Fibroblast of skin of scalp (primary cell): ENCODE results near the gene ZNF23.
A peak's percentile ranks its signal among the peaks of the same experiment; 100 is the strongest.

Source experiments
- DNase-seq: peaks from one replicate; pipeline ENCODE4 v3.0.0-alpha.2; 2013

The ZNF23 gene

DNA sequence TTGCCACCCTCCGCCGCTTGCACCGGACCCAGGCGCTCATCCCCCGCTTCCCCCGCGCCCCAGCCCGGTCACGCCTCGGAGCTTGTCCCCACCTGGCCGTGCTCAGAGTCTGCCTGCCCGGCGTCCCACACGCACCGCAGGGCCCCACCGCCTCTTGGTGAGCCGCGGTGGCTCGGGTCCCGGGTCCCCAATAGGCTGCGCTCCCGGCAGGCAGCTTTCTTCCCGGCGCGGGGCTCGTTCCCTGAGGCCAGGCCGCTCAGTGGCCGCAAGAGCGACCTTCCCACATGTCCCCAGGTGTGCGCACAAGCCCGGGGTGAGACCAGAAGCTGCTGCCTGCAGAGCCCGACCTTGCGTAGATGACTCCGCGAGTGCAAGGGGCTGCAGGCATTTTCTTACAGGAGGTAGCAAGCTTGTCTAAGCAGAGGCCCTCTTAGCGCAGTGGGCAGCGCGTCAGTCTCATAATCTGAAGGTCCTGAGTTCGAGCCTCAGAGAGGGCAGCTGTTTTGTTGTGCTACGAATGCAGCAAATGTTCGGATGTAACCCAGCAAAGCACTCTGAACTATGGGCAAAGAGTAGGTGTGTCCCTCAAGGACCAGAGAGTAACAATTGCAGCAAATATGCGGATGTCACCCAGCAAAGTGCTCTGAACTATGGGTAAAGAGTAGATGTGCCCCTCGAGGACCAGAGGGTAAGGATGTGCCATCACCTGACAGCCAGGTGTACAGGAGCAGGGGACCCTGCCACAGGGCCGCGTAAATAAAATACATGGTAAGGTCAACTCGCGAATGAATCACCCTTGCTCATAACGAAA, 35.8 kb downstream of the ZNF23 start:
- DNase-seq: peak; percentile 87

DNA sequence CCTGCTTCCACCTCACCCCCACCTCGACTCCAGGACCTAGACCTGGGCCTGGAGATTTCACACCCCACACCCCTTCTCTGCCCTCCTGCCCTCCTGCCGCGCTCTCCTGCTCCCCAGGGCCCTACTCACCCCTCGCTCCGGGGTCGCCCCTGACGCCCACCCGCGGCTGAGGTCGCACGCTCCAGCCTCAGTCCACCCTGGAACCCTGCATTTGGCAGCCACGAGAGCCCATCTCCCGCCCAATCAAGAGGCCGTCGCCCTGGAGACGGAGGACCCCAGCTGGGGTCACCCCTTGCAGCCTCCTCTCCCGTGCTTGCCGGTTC, 36.3 kb downstream of the ZNF23 start:
- no peak for DNase-seq

DNA sequence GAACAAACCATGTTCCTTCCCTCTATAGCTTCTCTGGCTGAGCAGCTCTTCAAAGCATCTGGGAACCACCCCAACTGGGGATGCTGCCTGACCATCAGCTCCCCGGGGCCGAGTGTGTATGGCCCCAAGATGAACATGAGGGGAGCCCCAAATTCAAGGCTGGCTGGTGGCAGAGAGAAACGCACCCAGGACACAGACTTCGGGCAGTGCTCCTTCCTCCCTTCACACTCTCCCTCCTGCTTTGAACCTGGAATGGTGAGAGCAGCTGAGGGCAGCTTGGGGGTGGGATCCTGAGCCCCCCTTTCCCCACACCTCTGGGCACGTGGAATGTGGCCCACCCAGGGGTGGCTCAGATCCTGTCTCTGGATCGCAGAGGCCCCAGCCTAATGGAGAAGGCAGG, 37.4 kb downstream of the ZNF23 start:
- DNase-seq: no peak

DNA sequence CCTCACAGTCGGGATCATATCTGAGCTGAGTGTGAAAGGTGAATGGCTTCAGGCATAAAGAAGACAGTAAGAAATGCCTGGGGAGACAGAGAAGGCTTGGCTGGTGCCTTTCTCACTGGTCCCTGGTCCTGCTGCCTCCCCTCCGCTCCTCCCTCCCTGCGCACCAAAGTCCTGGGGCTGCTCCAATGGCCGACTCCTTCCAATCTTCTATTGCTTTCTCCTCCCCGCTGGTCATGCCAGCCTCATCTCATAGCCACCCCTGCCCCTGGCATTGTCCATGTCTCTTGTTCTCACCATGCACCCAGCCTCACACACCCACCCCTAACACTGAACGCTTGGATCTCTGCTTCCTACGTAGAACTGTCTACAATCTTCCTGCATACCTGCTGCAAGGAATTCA, 38.2 kb downstream of the ZNF23 start:
- no peak for DNase-seq

DNA sequence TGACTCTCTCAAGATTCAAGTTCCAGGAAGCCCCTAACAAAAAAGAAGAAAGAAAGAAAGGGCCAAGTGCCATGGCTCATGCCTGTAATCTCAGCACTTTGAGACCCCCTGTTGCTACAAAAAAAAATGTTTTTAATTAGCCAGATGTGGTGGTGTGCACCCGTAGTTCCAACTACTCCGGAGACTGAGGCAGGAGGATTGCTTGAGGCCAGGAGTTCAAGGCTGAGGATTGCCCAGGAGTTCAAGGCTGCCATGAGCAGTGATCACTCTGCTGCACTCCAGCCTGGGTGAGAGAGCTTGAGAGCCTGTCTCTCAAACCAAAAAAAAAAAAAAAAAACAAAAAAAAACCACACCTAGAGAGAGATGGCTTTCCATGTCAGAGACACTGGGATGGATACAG, 39.0 kb downstream of the ZNF23 start:
- DNase-seq: no peak

DNA sequence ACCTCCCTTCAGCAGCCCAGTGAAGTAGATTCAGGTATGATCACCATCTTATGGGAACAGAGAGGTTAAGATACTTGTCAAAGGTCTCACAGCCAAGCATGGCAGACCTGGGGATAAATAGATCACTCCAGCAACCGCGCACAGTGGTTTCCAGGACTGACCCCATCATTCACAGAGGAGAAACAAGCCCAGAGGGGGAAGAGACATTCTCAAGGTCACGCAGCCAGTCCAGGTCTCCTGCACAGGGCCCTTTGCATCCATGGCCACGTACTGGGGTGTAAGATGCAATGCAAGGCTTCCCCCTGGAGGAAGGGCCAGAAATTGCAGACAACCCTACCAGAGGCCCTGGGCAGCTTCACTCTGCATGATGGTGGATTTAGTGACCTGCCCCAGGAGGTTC, 40.1 kb downstream of the ZNF23 start:
- no peak for DNase-seq

DNA sequence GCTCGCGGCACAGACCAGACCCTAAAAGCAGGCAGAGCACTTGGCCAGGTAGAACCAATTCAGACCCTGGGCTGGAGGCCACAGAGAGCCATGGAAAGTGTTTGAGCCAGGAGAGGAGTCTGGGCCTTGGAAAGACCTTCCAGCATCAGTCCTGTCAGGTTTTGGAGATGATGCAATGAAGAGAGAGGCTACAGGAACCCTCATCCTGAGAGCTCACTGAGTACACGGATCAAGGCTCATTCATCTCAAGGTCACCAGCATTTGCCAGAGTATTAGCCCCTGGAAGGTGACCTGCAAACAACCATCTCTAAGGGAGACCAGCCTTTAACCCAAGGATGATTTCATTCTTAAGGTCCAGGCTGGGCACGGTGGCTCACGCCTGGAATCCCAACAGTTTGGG, 48.0 kb downstream of the ZNF23 start:
- DNase-seq: no peak

DNA sequence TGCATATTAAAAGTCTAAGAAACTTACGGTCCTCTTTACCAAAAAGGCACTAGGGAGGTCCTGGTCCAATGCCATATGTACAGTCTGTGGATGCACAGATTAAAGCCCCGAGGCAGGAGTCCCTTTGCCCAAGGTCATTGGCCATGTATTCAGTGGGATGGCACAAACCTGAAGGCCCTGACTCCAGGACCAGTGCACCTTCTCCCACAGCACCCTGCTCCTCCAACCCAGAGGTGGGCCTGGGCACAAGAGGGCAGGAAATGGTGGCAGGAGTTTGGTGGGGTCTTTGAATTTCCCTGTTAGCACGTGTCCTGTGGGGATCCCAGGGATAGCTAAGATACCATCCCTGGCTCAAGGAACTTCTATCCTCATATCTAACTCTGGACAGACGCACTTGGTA, 48.7 kb downstream of the ZNF23 start:
- no peak for DNase-seq

DNA sequence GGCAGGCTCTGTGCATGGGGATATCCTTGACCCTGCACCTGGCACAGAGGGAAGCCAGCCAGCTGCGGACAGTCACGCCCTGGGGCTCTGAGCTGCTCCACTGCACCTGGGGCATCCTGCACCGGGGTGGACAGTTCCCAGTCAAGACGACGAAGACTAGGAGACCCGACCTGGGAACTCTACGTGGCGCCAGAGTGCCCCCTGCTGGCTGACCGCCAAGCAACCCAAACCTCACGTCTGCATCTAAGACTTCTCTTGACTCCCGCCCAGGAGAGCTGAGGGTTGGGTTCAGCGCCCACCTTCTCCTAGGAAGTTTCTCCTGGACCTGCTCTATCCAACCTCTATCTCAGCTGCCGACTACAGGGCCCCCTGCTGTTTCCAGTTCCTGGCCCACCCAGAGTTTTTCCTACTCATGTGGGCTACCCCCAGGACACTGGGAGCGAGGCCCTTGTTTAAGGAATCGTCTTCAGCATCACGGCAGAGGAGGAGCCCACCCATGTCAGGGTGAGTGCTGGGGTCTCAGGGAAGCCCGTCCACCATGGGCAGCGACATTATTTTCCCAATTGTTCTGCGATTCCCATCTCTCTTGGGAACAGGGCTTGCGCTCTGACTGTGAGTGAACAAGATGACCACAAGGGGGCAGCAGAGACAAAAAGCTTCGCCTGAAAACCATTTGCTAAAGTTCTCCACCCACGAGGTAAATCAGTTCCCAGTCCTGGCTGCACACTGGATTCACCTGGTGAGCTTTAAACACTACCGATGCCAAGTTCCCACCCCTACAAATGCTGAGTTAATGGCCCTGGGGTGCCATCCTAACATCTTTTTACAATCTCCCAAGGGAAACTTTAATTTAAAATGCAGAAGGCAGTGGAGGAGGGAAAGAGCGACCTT, 49.5 kb downstream of the ZNF23 start:
- peak; percentile 61 for DNase-seq

DNA sequence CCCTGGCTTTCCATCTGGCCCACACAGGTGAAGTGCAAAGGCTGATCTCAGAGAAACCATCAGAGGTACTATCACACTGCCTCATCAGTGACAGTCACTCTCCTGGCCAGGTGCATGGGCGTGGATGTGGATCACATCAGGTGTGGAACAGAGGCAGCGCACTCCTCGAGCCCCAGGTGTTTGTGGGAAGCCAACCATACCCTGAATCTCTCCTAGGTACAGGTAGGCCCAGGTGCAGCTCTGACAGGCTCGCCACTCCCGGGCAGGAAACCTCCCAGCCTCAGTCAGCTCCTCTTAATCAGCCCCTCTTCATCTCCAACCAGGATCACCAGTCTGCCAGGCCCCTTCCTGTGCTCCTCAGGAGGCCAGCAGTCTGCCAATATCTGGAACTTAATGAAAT, 51.9 kb downstream of the ZNF23 start:
- no peak for DNase-seq

DNA sequence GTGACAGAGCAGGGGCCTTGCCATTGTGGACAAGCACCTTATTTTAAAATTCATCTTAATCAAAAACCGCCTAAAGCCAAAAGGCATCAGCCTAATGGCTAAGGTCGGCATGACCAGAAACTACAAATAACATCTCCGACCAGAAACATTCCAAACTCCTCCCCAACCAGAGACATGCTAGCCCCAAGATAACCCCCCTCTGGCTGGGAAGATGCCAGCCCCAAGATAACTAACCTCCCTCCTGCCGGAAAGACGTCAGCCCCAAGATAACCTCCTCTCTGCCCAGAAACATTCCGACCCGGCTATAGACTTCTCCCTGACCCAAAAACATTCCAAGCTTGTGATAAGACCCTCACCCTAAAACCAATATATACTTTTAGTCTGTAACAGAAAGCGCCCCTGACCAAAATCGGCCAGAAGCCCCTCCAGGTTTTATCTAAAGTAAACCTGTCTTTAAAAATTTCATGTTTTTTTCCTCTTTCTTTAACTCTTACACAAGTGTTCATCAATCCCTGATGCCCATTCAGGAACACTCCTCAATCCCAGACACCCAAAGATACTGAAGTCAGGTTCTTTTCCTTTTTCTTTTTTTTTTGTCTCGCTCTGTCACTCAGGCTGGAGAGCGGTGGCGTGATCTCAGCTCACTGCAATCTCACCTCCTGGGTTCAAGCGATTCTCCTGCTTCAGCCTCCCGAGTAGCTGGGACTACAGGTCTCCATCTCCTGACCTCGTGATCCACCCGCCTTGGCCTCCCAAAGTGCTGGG, 52.9 kb downstream of the ZNF23 start:
- no peak for DNase-seq

DNA sequence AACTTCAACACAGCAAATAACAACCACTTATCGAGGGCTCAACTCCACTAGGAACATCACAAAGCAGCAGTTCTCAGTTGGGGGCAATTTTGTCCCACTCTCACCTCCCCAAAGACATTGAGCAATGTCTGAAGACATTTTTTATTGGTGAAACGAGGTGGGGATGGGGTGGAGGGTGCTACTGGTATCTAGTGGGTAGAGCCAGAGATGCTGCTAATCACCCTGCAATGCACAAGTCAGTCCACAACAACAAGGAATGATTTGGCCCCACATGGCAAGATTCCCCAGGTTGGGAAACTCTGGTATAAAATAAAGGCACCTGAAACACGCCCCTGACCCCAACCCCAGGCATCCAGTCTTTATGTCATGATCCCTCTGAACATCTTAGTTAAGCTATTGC, 53.5 kb downstream of the ZNF23 start:
- DNase-seq: no peak

DNA sequence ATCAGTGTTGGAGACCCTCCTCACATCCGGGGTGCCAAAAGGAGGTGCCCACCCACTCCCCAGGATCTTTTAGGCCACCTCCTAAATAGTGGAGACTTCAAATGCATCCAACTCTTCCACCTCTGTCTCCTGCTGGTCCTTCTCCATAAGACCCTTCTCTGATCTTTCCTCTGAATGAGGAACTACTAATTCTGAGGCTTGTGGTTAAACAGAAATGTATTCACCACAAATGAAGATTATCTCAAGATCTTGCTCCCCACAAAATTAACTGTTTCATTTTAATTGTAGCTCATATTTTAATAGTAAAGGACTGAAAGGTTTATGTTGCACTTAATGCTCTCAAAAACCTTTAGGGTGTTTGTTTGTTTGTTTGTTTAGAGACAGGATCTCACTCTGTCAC, 54.3 kb downstream of the ZNF23 start:
- DNase-seq: no peak

DNA sequence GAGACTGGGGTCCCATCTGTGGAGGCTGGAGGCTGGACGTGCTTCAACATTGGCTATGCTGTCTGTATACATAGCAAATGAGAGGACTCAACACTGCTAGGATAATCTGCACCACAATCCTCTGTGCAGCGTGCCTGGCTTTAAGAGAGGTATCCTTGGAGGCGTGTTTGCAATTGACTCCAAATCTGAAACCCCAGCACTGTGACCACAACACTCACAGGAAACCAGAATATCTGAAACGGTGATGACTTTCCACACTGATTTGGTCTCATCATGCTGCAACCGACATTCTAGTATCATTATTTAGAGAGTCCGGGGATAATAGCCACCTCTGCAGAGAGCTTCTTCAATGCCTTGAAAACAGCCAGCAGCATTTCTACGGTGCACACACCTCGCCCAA, 55.3 kb downstream of the ZNF23 start:
- no peak for DNase-seq

DNA sequence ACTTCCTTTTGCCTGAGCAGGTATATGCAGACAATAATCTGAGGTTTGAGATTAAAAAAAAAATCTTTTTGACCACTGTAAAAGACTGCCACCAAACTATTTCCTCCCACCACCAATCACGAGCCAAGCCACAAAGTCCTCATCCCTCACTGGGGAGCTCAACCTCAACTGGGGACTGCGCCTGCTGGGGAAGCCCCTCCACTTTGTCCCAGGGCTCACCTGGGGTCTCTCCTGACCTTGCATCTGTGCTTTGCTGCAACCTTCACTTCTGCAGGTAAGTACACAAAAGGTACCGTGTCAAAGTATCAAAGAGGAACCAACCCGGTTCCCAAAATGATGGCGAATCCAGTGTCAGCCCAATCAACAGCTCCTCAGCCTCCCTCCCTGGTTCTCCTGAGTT, 55.7 kb downstream of the ZNF23 start:
- no peak for DNase-seq

DNA sequence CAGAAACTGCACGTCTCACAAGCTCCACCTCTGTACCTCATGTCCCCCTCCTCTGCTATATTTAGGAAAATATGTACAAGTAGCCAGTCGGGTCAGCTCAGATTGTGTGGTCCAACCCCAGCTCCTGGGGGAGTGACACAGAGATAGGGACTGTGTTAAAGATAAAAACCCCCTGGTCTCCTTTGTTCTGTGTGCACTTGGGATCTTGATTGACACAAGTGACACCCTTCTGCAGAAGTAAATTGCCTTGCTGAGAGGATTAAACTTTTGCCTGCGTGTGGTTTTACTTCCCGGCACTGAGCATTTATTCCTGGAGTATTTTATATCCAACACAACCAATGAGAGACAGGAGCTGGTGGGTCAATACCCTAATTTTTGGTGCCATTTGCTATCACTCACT, 57.7 kb downstream of the ZNF23 start:
- DNase-seq: no peak

DNA sequence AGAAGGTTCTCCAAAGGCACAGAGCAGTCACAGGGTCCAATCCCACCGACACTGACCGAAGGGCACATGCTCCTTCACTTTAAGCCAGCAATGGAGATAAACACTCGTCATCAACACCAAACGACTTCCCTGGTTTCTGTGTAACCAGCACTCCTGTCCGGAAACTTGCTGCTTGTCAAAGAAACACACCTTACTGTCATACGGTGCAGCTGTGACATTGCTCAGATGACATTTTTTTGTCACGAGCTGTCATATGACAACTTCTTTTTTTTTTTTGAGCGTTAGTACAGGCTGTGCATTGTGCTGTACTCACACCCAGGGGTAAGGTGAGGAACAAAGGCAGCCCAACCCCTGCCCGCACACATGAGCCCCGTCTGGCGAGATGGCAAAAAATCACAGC, 59.4 kb downstream of the ZNF23 start:
- DNase-seq: no peak

DNA sequence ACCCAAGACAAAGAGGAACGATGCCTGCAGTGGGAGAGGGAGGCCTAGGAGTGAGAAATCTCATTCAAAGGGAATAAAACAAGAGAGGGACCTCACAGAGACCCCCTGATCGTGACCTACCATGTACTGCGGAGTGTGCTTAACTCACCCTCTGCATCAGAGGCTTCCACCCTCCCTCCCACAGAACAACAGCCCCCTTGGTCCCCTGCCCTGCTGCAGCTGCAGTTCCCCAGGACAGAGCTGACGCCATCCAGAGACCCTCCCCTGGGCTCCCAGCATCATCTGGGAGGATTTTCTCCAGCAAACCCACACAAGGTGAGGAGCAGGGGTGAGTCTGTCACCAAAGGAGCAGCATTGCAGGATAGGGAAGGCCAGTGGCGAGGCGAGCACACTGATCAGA, 60.0 kb downstream of the ZNF23 start:
- no peak for DNase-seq

DNA sequence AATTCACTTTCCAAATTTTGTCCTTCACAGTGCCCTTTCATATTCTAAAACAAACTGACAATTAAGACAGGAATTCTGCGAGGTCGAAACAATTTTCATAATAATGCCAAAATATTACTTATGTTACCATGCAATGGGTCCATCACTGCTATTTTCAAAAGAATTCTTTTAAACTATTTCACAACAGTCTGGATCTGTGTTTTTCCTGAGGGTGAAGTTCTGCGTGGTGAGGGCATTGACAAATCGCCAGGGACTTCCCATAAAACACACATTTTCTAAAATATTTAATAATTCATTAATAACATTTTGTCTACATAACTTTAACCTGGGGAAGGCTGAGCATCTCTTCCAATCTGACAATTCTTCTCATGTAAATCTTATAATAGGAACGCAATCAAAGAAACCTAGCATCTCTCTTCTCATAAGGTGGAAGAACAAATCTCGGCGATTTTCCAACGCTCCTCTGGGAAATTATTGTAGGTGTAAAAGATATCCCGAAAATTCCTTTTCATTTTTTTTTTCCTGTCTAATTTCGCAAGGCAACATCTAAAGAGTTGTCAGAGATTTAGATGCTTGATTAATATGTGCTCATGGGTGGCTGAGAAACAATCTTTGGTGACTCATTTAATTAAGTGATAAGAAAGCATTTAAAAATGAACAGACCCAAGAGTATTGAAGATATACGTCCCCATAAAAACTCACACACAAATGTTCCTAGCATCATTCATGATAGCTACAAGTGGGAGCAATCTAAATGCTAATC, 62.1 kb downstream of the ZNF23 start:
- no peak for DNase-seq
